Fibroblast of skin of right quadriceps (primary cell): ENCODE data around the gene SNRNP25.
A peak's percentile ranks its signal among the peaks of the same experiment; 100 is the strongest.

Source experiments
- DNase-seq: peaks from one replicate; pipeline ENCODE4 v3.0.0-alpha.2; 2013

The SNRNP25 gene

DNA sequence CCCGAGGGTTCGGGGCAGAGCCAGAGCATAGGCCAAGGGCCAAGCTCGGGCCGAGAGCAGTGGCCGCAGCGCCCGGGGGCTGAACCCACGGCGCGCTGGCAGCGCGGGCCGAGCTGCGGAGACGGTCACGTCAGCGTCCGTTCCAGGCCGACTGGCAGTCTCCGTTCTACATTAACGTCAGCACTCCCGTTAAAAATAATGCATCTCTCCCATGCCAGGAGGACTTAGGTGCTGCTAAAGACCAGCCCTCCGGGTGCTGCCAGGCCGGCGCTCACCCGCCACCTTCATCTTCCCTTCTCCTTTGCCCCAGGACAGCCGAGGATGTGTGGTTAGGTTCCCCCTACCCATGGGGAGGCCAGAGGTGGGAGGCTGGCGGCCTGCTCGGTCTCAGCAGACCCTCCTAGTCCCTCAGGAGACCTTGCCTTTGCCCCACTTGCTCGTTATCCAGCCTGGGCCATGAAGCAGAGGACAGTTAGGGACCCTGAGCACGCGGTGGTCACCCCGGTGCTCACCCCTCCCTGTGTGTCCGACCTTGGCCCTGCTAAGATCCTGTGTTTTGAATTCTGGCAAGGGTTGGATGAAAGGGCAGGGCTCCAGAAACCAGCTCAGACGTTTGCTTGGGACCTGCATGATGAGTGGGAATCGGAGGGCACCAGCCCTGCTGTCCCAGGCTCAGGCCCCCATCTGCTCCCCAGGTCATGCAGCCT lies 25.0 kb downstream of the SNRNP25 start:
- no peak for DNase-seq

DNA sequence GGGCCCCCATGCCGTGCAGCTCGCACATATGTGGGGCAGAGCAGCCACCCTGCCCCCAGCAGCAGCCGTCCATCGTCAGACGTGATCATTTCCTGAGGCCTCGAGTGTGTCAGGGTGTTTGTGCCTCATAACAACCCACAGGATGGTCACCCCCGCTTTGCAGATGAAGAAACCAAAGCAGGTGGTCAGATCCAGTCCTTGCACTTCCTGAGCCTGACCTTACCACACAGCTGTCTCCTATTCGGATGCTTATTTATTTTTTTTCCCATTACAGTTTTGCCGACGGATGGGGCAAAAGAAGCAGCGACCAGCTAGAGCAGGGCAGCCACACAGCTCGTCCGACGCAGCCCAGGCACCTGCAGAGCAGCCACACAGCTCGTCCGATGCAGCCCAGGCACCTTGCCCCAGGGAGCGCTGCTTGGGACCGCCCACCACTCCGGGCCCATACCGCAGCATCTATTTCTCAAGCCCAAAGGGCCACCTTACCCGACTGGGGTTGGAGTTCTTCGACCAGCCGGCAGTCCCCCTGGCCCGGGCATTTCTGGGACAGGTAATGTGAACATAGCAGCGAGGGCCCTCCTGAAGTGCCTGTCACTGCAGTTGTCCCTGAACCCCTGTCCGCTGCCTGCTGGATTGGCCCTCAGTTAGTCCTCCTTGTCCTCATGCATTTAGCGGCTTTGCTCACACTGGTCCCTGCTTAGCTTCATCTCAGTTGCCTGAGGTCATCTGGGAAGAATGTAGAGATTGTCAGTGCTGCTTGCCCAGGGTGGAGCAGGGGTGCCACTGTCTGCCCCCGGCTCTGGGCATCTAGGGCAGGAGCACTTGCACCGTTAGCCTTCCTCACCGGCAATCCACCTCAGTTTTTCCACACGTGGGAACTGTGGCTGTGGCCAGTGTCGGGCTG lies 25.8 kb downstream of the SNRNP25 start:
- DNase-seq, result no peak

DNA sequence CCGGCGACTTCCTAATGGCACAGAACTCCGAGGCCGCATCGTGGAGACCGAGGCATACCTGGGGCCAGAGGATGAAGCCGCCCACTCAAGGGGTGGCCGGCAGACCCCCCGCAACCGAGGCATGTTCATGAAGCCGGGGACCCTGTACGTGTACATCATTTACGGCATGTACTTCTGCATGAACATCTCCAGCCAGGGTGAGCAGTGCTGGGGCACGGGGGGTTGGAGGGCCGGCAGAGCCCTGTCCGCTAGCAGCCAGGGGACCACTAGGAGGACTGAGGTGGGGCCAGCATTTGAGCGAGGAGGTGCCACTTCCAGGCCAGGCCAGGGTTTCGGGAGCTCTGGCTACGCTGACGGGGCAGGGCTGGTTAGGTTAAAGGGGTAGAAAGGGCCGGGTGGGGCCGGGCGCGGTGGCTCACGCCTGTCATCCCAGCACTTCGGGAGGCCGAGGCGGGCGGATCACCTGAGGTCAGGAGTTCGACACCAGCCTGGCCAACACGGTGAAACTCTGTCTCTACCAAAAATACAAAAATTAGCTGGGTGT lies 29.5 kb downstream of the SNRNP25 start:
- no peak for DNase-seq

DNA sequence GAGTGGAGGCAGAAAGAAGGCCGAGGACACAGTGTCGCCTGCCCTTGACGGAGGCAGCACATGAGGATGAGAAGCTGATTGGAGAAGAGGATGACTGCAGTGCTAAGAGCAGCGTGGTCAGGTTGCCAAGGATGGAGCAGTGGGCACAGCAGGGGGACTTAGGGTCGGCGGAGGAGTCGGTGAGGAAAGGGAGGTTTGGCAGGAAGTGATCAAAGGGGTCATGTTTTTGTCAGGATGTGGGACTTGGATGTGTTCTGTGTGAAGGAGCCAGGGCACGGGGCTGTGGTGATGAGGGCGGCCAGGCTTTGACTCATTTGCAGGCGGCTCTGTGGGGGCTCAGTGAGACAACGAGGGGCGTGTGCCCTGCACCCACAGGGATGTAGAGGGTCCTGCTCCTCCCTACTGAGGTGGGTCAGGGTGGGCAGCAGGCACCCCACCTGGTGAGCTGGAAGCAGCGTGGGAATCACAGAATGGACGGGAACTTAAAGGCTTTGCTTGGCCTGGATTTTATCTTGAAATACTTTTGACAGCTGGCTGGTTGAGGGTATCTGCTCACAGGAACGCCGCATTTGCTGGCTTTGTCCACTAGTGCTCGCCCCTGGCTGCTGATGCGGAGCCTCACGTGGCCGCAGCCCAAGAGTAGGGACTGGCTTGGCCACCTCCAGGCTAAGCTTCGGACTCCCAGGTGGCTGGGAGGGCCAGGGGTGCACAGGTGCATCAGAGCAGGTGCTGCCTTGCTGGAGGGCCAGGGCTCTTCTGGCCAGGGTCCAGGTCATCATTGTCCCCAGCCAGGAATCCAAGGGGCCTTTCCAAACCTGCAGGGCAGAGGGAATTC lies 30.4 kb downstream of the SNRNP25 start:
- no peak for DNase-seq

DNA sequence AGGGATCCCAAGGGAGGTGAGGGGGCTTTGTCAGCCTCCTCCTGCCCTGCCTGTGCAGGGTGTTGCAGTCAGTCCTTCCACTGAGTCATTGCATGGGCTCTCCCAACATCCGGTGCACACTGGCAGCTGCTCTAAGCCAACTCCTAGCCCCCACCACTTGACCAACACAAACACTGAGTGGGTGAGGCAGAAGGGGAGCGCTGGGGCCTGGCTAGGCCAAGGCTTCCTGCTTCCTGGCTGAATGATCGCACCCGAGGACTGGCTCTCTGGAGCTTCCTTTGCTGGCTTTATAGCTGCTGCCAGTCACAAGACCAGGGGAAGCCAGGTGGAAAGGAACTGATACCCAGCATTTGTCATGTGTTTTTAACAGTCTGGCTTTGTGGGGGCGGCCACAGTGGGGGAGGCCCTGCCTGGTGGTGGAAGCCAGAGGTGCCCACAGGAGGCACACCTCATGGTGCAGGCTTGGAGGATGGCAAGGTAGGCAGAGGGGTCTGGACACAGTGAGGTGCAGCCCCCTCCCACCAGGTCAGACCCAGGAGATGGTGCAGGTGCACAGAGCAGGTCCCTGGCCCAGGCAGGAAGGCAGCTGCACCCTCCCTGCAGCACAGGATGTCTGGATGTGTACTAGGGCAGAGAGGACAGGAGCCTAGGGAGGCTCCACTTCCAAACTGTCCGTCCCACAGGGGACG lies 31.2 kb downstream of the SNRNP25 start:
- peak; percentile 77 for DNase-seq

DNA sequence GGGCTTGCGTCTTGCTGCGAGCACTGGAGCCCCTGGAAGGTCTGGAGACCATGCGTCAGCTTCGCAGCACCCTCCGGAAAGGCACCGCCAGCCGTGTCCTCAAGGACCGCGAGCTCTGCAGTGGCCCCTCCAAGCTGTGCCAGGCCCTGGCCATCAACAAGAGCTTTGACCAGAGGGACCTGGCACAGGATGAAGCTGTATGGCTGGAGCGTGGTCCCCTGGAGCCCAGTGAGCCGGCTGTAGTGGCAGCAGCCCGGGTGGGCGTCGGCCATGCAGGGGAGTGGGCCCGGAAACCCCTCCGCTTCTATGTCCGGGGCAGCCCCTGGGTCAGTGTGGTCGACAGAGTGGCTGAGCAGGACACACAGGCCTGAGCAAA lies 31.8 kb downstream of the SNRNP25 start:
- no peak for DNase-seq

DNA sequence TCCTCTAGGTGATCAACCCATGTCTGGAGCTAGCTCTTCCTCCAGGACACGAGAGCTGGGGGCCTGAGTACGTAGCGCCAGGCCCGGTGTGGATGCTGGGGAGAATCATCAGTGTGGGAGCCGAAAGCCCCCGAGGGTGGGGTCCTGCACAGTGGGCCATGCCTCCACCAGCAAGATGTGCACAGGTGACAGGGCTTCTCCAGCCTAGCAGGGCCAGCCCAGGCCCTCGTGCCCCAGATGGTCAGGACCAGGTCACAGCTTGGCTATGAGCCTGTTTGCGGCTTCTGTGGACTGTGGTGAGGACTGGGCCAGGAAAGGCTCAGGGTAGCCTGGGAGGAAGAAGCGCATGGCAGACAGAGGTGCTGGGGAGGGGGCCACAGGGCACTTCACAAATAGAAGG lies 32.2 kb downstream of the SNRNP25 start:
- DNase-seq, result no peak

DNA sequence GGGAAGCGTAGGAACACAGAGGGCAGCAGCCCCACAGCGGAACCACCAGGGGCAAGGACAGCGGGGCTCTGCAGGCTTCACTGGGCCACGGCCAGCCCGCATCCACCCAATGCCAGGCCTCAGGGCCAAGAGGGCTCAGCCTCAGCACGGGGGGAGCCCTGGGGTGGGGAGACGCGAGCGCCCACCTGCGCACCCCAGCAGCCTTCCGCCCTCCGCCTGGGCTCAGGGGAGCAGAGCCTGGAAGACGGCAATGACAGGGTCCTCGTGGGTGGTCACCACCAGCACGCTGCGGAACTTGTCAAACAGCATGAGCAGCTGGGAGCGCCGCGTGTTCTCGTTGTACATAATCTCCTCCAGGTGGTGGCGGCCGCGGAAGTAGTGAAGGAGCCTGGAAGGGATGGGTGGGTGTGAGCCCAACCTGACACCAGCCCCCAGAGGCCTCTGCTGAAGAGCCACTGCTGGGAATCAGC lies 32.9 kb downstream of the SNRNP25 start:
- DNase-seq, result no peak

DNA sequence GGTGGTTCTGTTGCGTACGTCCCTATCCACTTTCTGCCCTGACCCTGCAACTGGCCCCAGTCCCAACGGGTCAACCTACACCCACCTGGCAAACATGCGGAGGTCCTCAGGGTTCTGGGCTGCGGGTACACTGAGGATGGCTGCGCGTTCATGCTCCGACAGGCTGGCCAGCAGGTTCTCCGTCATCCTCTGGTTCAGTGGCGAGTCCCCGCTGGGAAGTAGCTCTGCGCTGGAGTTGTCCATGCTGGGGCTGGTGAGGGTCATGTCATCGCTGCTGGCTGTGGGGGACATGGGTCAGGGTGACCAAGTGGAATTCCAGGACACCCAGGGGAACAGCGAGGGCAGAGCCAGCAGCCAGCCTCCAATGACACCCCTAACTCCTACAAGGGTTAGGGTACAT lies 35.0 kb downstream of the SNRNP25 start:
- DNase-seq, result no peak

DNA sequence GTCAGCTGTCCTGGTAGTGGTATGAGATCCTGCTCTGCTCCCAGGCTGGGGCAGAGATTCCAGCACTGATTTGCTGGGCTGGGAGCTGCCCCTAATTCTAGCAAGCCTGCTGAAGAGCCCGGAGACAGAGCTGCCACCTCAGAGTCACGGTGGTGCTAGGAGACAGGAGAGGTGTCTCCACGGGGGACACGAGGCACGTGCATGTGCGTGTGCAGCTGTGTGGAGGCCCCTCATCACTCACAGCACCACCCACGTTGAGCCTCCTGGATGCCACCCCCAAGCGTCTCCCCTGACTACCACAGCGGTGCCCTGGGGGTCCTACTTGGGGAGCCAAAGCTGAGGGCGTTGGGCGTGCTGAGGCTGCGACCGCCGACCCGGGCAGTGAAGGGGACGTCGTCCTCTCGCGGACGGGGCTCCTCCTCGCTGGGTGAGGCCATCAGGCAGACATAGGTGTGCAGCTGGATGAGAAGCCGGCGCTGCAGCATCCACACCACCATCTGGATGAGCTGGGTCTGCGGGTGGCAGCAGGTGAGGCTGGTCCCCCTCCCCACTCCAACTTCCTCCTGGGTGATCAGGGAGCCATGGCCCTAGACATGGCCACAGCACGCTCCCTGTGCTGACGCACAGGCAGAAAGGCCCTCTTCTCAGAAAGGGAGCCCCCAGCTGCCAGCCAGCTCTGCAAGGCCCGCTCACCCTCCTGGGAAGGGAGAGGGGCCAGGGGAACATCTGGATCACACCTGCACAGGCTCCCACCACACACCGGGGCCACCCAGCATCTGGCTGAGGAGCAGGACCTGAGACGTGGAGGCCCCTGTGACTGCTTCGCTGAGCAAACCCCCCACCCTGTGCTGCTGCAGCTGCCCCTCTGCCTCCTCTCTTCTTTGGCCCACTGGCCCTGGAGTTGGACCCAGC lies 36.0 kb downstream of the SNRNP25 start:
- DNase-seq, result no peak

DNA sequence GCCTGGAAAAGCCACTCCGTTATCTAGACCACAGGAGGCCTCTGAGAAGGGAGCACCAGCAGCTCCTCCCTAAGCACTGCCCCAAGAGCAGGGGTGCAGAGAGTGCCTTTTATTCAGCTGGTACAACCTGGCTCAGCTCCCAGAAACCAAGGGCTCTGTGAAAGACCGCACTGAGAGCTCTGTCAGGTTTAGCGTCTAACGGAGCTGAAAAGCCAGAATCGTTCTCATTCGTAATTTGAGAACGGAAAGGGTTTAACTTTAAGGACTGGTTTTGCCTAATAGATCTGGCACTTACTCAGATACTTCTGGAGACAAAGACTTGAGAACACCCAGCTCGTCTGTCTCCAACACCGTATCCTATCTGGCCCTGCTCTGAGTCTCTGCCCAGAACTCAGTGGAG lies 37.9 kb downstream of the SNRNP25 start:
- no peak for DNase-seq

DNA sequence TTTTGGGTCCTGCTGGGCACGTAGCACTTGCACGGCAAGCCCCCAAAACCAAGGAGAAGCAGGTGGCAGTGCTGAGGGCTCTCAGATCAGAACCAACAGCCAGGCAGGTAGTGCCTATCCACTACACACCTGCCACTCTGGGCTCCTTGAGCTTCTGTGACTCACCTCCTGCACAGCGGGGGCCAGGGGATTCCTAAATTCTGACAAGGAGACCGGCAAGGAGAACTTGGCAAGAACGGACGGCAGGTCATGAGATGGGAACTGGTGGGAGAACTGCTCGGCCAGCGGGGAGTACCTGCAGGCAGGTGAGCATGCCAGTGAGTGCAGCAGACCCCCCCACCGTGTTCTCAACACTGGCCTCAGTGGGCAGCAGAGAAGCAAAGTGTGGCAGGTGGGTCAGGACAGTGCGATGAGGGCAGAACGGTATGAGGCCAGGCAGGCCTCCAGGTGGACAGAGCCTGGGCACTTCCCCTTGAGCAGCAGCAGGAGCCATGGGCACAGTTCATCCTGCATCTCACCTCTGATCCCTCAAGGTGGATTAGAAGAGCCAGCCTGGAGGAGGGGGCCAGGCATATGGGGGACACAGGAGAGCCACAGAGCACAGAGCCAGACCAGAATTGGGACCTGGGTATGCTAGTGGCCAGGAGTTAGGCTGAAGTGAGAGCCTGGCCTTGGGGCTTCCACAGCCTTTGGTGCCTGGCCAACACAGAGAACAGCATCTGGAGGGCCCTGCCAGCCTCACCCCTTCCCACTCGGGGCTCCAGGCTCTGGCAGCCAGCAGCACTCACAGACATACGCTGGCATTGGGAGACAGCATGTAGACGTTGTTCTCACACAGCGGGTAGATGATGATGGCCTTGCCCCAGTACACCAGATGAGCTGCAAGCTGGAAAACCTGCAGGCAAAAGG lies 39.1 kb downstream of the SNRNP25 start:
- DNase-seq, result no peak

DNA sequence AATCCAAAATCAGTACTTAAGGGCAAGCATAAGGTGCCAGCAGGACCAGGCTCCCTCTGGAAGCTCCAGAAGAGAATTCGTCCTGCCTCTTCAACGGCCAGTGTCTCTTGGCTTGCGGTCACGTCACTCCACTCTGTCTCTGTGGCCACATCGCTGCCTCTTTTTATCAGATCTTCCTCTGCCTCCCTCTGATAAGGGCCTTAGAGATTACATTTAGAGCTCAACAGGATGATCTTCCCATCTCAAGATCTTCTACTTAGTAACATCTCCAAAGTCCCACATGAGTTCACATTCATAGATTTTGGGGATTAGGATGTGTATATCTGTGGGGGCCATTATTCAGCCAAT lies 41.3 kb downstream of the SNRNP25 start:
- no peak for DNase-seq

DNA sequence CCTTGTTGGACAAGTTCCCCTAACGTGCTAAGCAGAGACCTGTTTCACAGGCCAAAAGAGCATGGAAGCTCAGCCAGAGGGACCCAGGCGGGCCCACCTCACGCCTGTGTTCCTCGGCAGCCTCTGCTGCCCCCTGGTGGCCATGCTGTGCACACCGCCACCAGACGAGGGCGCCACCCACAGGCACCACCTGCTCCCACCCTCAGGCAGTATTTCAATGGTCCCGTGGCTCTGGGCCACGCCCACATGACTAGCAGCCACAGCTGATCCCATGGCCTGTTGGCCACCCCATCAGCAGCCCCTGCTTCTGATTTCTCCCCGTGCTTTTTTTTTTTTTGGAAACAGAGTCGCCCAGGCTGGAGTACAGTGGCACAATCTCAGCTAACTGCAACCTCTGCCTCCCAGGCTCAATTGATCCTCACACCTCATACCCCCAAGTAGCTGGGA lies 43.3 kb downstream of the SNRNP25 start:
- peak; percentile 80 for DNase-seq

DNA sequence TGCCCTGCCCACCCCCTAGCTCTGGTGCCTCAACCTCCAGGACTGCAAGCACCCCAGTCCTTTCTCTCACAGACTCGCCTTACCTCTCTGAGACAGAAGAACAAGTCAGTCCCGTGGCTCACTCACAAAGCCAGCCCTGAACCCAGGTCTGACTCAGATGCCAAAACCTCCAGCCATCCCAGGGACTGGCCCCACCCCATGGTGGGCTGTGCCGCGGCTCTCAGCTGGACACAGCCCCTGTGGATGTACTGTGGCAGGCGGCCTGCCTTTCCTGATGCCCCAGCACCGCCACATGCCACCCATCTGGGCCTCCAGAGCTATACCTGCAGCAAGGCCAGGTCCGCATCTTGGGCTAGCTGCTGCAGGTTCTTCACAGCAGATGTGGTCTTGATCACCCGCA lies 44.2 kb downstream of the SNRNP25 start:
- no peak for DNase-seq

DNA sequence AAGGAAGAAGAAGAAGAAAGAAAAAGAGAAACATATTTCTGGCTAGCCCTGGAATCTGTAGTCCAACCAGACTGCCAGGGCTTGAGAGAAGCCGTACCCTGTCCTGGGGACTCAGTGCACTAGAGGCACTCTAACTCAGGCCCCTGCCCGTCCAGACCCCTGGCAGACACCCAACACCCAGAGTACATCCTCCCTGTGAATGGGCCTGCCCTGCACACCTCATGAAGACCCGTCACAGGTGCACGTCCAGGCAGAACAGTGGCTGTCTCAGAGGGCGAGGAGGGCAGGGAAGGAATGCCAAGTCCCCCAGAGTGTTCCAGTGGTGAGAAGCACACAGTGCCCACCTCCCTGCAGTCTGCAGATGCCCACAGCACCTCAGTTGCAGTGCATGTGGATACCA lies 47.4 kb downstream of the SNRNP25 start:
- no peak for DNase-seq

DNA sequence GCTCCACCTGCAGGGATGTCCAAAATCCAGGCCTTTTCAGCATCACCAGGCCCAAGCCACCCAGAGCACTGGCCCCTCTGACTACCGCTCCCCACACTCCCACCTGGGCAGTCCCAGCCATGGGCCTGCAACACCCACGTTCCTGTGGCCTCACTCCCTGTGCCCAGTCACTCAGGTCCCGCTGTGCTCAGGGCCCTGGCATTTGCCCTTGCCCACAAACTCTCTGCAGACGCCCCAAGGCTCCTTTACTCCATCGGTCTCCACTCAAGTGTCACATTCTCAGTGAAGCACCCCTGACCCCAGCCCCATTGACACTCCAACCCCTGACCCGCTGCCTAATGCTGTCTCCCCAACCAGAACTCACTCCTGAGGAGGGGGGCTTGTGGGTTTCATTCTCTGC lies 48.0 kb downstream of the SNRNP25 start:
- DNase-seq, result no peak

DNA sequence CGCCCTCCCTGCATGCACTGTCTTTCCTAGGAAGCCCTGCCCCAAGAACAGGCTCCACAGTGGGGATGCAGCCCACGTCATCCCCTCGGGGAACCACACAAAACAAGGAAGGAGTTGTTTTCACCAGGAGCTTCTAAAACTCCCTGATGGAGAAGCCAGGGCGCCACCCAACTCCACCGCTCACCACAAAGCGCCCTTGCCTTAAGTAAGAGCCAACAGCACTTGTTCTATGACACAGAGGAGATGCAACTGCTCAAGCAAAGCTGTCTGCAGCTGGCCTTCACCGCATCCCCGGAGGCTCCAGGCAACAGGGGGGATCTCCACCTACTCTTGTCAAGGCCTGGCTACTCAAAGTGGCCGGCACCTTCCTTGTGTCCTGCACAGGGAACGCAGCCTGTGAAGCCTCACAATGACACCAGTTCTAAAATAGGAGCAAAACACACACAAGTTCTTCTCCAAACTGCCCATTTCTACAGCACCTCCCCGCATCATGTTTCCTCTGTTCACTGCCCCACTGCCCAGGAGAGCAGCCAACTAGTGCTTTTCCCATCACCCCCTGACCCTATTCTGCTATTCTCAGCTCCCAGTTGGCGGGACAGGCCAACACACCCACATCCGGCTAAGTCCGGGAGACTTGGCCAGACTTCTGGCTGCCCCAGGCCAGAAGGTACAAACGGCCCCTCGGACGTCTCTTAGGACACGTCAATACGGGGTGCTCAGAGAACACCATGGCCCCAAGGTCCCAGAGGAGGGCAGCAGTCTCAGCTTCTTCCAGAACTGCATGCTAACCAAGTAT lies 48.6 kb downstream of the SNRNP25 start:
- no peak for DNase-seq

DNA sequence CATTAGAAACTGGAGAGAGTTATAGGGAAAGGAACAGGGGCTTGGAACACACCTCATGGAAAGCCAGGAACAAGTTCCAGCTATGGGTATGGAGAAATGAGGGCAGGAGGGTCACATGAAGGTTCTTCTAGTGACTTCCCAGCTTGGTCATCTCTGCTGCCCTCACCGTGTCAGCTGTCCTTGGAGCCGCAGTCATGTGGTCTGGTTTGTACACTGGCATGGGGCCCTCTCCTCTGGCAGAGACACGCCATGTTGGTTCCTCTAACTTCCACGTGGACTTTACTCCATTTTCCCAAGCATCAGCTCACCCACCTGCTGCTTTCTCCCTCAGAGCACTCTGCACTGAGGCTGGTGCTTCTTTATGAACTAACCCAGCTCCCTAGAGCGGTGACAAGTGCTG lies 50.7 kb downstream of the SNRNP25 start:
- no peak for DNase-seq
